ENCODE measurements around the gene FCRLB.
"Not testable (repeated sequence)": the region's sequence is repeated elsewhere in the genome, so short reads cannot be mapped to it uniquely, and the experiment has no call there.

Gene FCRLB

GRCh38 chr1:161747801-161748200 lies 26.5 kb downstream of the FCRLB start:
- no peak for TF ChIP-seq CTCF (conservative IDR thresholded peaks at IDR 0.05; ENCODE audit: low read length)
- DNase-seq (ENCODE audit: low read depth): no peak
- no peak overlapping the region for H3K4me3 ChIP-seq (ENCODE audit: low read length)

DNA sequence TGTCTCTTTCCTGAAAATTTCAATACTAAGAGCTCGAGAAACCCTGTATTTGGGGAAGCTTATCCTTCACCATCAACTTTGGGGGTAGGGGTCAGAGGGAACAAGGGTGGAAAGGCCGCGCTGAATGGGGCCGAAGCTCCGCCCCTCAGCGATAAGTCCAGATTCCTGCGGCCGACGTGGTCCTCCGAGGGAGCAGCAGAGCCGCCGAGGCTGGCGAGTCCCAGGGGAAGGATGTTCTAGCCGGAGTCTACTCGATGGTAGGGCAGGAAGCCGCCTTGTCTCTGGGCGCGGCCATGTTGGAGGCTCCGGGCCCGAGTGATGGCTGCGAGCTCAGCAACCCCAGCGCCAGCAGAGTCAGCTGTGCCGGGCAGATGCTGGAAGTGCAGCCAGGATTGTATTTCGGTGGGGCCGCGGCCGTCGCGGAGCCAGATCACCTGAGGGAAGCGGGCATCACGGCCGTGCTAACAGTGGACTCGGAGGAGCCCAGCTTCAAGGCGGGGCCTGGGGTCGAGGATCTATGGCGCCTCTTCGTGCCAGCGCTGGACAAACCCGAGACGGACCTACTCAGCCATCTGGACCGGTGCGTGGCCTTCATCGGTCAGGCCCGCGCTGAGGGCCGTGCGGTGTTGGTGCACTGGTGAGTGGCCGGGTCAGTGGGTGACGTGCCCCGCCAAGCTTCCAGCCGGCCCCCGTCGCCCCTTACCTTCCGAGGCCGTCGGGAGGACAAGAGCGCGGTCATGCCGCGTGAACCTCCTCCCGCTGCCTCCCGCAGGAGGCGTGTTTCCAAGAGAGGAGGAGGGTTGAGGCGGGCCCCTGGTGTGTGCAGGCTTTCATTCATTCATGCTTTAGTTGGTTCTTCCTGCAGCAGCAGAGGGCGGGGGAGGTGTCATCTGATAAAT lies 28.4 kb downstream of the FCRLB start, which contains the start of gene DUSP12:
DUSP12 (plus strand) TSS at position 278 of the 899 bp plus-strand sequence; CDS start at position 294, 16 bp downstream.
- TF ChIP-seq CTCF (conservative IDR thresholded peaks at IDR 0.05; ENCODE audit: low read length): peak; percentile 43
- DNase-seq (ENCODE audit: low read depth): peak; percentile 96
- H3K4me3 ChIP-seq (ENCODE audit: low read length): peak within 1 kb of the TSS; percentile 89

- no peak overlapping the region for H3K4me3 ChIP-seq (ENCODE audit: low read length)
- no peak for DNase-seq (ENCODE audit: low read depth)
- peak; percentile 52 for TF ChIP-seq CTCF (conservative IDR thresholded peaks at IDR 0.05; ENCODE audit: low read length)
These were observed 42.3 kb downstream of the FCRLB start for GRCh38 chr1:161763522-161764098.

DNA sequence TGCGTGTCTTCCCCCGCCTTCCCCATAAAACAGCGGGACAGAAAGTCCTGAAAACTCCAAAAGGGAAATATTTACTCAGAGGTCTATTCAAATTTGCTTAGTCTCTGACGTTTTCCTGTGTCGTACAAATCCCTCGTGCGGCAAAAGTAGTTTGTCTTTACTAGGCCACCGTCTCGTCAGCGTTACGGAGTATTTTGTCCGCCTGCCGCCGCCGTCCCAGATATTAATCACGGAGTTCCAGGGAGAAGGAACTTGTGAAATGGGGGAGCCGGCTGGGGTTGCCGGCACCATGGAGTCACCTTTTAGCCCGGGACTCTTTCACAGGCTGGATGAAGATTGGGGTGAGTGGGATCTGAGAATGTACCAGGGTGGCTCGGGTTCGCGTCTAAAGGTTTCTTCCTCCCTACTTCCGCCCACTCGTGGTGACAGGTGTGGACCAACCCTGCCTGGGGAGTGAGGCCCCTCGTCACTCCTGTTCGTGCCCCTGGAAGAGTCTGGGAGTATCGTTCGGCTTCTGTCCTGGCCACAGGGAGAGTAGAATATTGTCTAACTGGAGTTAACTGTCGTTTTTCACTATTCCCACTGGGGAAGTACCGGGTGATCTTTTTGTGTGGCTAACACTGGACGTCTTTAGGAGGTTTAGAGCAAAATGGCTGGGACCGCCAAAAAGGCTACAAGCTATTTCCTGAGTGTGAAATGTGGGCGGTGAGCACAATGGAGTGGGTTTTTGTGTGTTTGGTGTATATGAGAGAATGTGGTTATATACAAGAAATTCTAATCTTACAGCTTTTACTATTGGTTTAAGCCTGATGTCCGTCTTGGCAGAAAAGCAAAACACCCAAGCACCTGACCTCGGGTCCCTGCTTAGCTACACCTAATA lies 45.0 kb downstream of the FCRLB start, which contains the start of gene ATF6:
ATF6 (plus strand) TSS at position 219 of the 880 bp plus-strand sequence; CDS start at position 260, 41 bp downstream.
- TF ChIP-seq CTCF (conservative IDR thresholded peaks at IDR 0.05; ENCODE audit: low read length): no peak
- DNase-seq (ENCODE audit: low read depth): peak; percentile 94
- H3K4me3 ChIP-seq (ENCODE audit: low read length): peak within 1 kb of the TSS; percentile 96

- DNase-seq (ENCODE audit: low read depth): no peak
- no peak for TF ChIP-seq CTCF (conservative IDR thresholded peaks at IDR 0.05; ENCODE audit: low read length)
- no peak overlapping the region for H3K4me3 ChIP-seq (ENCODE audit: low read length)
These were observed 47.1 kb downstream of the FCRLB start for GRCh38 chr1:161768461-161768860.

DNA sequence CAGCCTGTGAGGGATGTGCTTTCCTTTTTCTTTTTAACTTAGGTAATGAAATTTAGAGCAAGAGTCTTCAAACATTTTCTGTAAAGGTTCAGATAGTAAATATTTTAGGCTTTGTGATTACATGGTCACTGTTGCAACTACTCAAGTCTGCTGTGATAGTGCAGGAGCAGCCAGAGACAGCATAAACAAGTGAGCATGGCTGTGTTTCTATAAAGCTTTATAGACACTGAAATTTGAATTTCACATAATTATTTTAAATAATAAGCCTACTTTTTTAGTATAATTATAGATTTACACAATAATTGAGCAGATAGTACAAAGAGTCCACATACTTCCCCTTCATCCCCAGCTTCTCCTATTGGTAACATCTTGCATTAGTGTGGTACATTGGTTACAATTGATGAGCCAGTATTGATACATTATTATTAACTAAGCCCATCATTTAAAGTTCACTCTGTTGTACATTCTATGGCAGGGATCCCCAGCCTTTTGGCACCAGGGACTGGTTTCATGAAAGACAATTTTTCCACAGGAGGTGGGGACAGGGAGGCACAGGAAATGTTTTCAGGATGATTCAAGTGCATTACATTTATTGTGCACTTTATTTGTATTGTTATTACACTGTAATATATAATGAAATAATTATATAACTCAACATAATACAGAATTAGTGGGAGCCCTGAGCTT lies 47.8 kb downstream of the FCRLB start:
- no peak for TF ChIP-seq CTCF (conservative IDR thresholded peaks at IDR 0.05; ENCODE audit: low read length)
- DNase-seq (ENCODE audit: low read depth): no peak
- no peak overlapping the region for H3K4me3 ChIP-seq (ENCODE audit: low read length)

DNA sequence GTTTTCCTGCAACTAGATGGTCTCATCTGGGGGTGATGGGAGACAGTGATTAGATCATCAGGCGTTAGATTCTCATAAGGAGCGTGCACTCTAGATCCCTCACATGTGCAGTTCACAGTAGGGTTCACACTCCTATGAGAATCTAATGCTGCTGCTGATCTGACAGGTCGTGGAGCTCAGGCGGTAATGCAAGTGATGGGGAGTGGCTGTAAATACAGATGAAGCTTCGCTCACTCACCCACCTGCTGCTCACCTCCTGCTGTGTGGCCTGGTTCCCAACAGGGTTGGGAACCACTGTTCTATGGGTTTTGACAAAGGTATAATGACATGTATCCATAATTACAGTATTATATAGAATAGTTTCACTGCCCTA lies 48.3 kb downstream of the FCRLB start:
- DNase-seq (ENCODE audit: low read depth); H3K4me3 ChIP-seq (ENCODE audit: low read length): not testable (repeated sequence)
